Measurements from ENCODE around the gene PFKFB4. TPM values are rescaled to one million over a fixed set of nuclear protein-coding genes. Genes with fewer than 3 reads are reported as not detected.
A peak's percentile ranks its signal among the peaks of the same experiment; 100 is the strongest.

PFKFB4 gene
- total RNA-seq, 1 donor from 2014 or later = 12.9 TPM

- Histone ChIP-seq H3K36me3 (peaks cover 27% of the 10 kb centered on the region), H3K4me3 (peak within 1 kb of the TSS; percentile 41), H3K27ac (no peak within 1 kb of the TSS), H3K27me3 (ENCODE audit: low read depth) (peaks cover 23% of the 10 kb centered on the region), H3K4me1 (no peaks in the 10 kb centered on the region), H3K9me3 (no peaks in the 10 kb centered on the region)
- DNase-seq (no peak), ATAC-seq (no peak)
- no peak for TF ChIP-seq CTCF (IDR thresholded peaks at IDR 0.05)
- intact Hi-C loops (cut with DNase I) = no loop called here
Measured at GRCh38 chr3:48595075-48595525, 38.5 kb upstream of the PFKFB4 start, which contains the start of gene COL7A1. COL7A1 (minus strand) TSS chr3:48595329; CDS start chr3:48595159, 170 bp downstream.

- TF ChIP-seq CTCF (IDR thresholded peaks at IDR 0.05) = no peak
- no peak for DNase-seq
- ATAC-seq = no peak
- Histone ChIP-seq H3K27ac (no peak overlapping the region), H3K4me3 (peak overlapping the region; percentile 41), H3K4me1 (no peaks in the 10 kb centered on the region), H3K27me3 (ENCODE audit: low read depth) (peaks cover 23% of the 10 kb centered on the region), H3K36me3 (peaks cover 22% of the 10 kb centered on the region), H3K9me3 (no peaks in the 10 kb centered on the region)
- intact Hi-C loops (cut with DNase I) = no loop called here
Measured at GRCh38 chr3:48594417-48595049, 37.9 kb upstream of the PFKFB4 start.

- Histone ChIP-seq H3K27me3 (ENCODE audit: low read depth) (peaks cover 23% of the 10 kb centered on the region), H3K27ac (no peak overlapping the region), H3K4me1 (no peaks in the 10 kb centered on the region), H3K4me3 (no peak overlapping the region), H3K36me3 (peaks cover 10% of the 10 kb centered on the region), H3K9me3 (no peaks in the 10 kb centered on the region)
- intact Hi-C loops (cut with DNase I) = no loop called here
- ATAC-seq (no peak), DNase-seq (no peak)
- TF ChIP-seq CTCF (IDR thresholded peaks at IDR 0.05) = no peak
Measured at GRCh38 chr3:48593337-48593736, 36.7 kb upstream of the PFKFB4 start.

- Histone ChIP-seq H3K4me3 (no peak overlapping the region), H3K36me3 (peaks cover 2% of the 10 kb centered on the region), H3K27me3 (ENCODE audit: low read depth) (peaks cover 23% of the 10 kb centered on the region), H3K9me3 (no peaks in the 10 kb centered on the region), H3K4me1 (no peaks in the 10 kb centered on the region), H3K27ac (no peak overlapping the region)
- intact Hi-C loops (cut with DNase I) = no loop called here
- ATAC-seq (no peak), DNase-seq (no peak)
- TF ChIP-seq CTCF (IDR thresholded peaks at IDR 0.05) = no peak
Measured at GRCh38 chr3:48592519-48593087, 36.0 kb upstream of the PFKFB4 start.

- no peak overlapping the region for H3K4me3 ChIP-seq
- H3K9me3 ChIP-seq = no peaks in the 10 kb centered on the region
- no peak overlapping the region for H3K27ac ChIP-seq
- intact Hi-C loops (cut with DNase I) = no loop called here
- TF ChIP-seq CTCF (IDR thresholded peaks at IDR 0.05) = no peak
- no peak for ATAC-seq
- peaks cover 23% of the 10 kb centered on the region for H3K27me3 ChIP-seq (ENCODE audit: low read depth)
- no peaks in the 10 kb centered on the region for H3K36me3 ChIP-seq
- no peaks in the 10 kb centered on the region for H3K4me1 ChIP-seq
- no peak for DNase-seq
Measured at GRCh38 chr3:48591886-48592518, 35.4 kb upstream of the PFKFB4 start.

Measured in lower lobe of right lung (tissue), 2 donors.